Measurements from ENCODE around the gene E2F4. TPM values are rescaled to one million over a fixed set of nuclear protein-coding genes. Genes with fewer than 3 reads are reported as not detected.

Gene E2F4
- total RNA-seq, 1 donor from 2014 or later, result 51.2 TPM

DNA sequence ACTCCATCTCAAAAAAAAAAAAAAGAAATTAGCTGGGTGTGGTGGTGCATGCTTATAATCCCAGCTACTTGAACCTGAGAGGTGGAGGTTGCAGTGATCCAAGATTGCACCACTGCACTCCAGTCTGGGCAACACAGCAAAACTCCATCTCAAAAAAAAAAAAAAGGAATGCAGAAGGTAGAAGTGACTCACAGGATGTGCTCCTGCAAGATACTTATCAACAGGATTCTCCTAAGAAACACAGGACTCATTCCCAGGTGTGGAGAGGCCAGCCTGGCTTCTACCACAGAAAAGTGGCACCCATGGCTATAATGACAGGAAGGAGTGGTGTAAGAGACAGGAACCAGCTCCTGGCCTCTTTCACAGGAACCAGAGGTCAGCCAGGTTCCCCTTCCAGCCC lies 20.8 kb downstream of the E2F4 start:
- Histone ChIP-seq H3K36me3 (ENCODE audit: insufficient read depth, low read length) (no peaks in the 10 kb centered on the region), H3K79me2 (ENCODE audit: insufficient read depth, low read length) (no peaks in the 10 kb centered on the region), H3K27ac (ENCODE audit: low read depth, low read length) (no peak overlapping the region), H3K9ac (ENCODE audit: low read length) (no peak overlapping the region), H3K27me3 (ENCODE audit: insufficient read depth, low read length) (no peaks in the 10 kb centered on the region), H3K4me1 (ENCODE audit: insufficient read depth, low read length) (peaks cover 4% of the 10 kb centered on the region), H2AFZ (ENCODE audit: low read depth, low read length) (no peak overlapping the region), H3K9me3 (ENCODE audit: insufficient read depth, low read depth, low read length) (no peaks in the 10 kb centered on the region), H3K4me3 (ENCODE audit: insufficient read depth, low read depth, low read length) (no peak overlapping the region), H3K4me2 (ENCODE audit: low read length) (no peak overlapping the region), H4K20me1 (ENCODE audit: insufficient read depth, low read length) (no peaks in the 10 kb centered on the region)
- Mint-ChIP-seq H3K9me3 (ENCODE audit: unreplicated experiment) (no peaks in the 10 kb centered on the region), H3K27me3 (ENCODE audit: low read depth, unreplicated experiment) (peaks cover 21% of the 10 kb centered on the region), H3K36me3 (ENCODE audit: low read depth, unreplicated experiment) (peaks cover 30% of the 10 kb centered on the region), H3K4me1 (ENCODE audit: low read depth, unreplicated experiment) (peaks cover 2% of the 10 kb centered on the region), H3K27ac (ENCODE audit: unreplicated experiment) (no peak overlapping the region), H3K4me3 (ENCODE audit: unreplicated experiment) (no peak overlapping the region)
- TF ChIP-seq, protein P1, sequence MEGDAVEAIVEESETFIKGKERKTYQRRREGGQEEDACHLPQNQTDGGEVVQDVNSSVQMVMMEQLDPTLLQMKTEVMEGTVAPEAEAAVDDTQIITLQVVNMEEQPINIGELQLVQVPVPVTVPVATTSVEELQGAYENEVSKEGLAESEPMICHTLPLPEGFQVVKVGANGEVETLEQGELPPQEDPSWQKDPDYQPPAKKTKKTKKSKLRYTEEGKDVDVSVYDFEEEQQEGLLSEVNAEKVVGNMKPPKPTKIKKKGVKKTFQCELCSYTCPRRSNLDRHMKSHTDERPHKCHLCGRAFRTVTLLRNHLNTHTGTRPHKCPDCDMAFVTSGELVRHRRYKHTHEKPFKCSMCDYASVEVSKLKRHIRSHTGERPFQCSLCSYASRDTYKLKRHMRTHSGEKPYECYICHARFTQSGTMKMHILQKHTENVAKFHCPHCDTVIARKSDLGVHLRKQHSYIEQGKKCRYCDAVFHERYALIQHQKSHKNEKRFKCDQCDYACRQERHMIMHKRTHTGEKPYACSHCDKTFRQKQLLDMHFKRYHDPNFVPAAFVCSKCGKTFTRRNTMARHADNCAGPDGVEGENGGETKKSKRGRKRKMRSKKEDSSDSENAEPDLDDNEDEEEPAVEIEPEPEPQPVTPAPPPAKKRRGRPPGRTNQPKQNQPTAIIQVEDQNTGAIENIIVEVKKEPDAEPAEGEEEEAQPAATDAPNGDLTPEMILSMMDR (IDR thresholded peaks at IDR 0.05; ENCODE audit: insufficient read depth, low read depth, low read length), result no peak
- no peak for TF ChIP-seq EZH2 (IDR thresholded peaks at IDR 0.05; ENCODE audit: insufficient read depth, low read length)
- no peak for DNase-seq (ENCODE audit: low read depth)
- no peak for FAIRE-seq

DNA sequence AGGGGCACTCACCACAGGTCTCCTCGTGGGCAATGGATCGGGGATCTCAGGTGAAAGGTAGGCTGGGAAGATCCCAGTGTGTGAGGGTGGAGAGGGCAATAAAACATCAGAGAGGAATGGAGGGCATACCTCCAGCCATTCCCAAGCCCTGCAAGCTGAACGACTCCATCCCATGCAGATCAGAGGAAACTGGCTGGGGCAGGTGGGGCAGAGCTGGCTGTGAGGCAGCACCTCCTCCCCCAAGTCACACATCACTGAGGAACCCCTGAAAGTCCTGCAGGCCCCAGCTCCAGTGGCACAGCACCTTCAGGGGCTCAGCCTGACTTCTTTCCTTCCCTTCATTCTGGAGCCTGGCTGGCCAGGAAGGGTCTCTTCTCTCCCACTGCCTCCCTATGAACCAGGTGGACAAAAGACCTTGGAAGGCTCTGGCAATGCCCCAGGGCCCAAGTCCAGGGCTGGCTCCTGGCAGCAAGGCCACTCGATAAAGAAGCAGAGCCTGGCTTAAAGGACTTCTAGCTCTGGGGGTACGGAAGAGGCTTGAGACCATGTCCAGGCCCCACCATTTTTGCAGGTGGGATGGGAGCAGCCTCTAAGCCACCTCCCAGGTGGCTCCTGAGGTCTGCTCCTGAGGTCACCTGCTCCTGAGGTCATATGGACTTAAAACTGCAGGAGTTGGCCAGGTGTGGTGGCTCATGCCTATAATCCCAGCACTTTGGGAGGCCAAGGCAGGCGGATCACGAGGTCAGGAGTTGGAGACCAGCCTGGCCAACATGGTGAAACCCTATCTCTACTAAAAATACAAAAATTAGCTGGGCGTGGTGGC lies 21.5 kb downstream of the E2F4 start:
- Mint-ChIP-seq H3K4me1 (ENCODE audit: low read depth, unreplicated experiment) (peaks cover 2% of the 10 kb centered on the region), H3K27ac (ENCODE audit: unreplicated experiment) (no peak overlapping the region)
- H3K27ac ChIP-seq (ENCODE audit: low read depth, low read length), result no peak overlapping the region

DNA sequence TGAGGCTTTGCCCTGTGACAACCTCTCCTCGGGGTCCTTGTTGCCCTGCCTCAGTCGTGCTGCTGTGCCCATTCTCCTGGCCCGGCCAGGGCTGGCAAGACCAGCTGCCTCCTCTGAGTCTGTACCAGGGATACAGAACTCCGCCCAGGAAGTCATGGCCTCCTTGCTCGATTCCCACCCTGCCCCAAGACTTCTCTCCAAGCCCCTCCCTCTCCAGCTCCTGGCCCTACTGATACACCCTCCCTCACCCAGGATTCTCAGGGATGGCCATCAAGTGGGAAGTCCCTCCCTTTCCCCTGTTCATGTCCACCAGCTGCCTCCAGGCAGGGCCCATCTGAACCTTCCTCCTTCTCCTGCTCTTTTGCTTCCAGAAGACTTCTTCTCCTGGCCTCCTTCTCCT lies 23.8 kb downstream of the E2F4 start:
- Histone ChIP-seq H3K27ac (ENCODE audit: low read depth, low read length) (no peak overlapping the region), H3K9me3 (ENCODE audit: insufficient read depth, low read depth, low read length) (no peaks in the 10 kb centered on the region), H3K79me2 (ENCODE audit: insufficient read depth, low read length) (no peaks in the 10 kb centered on the region), H3K4me1 (ENCODE audit: insufficient read depth, low read length) (no peaks in the 10 kb centered on the region), H3K36me3 (ENCODE audit: insufficient read depth, low read length) (no peaks in the 10 kb centered on the region), H3K27me3 (ENCODE audit: insufficient read depth, low read length) (no peaks in the 10 kb centered on the region), H3K4me3 (ENCODE audit: insufficient read depth, low read depth, low read length) (no peak overlapping the region), H4K20me1 (ENCODE audit: insufficient read depth, low read length) (no peaks in the 10 kb centered on the region), H3K9ac (ENCODE audit: low read length) (no peak overlapping the region), H2AFZ (ENCODE audit: low read depth, low read length) (no peak overlapping the region), H3K4me2 (ENCODE audit: low read length) (no peak overlapping the region)
- no peak for FAIRE-seq
- H3K9me3 Mint-ChIP-seq (ENCODE audit: unreplicated experiment), result no peaks in the 10 kb centered on the region
- H3K27me3 Mint-ChIP-seq (ENCODE audit: low read depth, unreplicated experiment), result peaks cover 21% of the 10 kb centered on the region
- no peak overlapping the region for H3K4me3 Mint-ChIP-seq (ENCODE audit: unreplicated experiment)
- TF ChIP-seq EZH2 (IDR thresholded peaks at IDR 0.05; ENCODE audit: insufficient read depth, low read length), result no peak
- TF ChIP-seq, protein P1 (IDR thresholded peaks at IDR 0.05; ENCODE audit: insufficient read depth, low read depth, low read length), result no peak
- H3K4me1 Mint-ChIP-seq (ENCODE audit: low read depth, unreplicated experiment), result peaks cover 2% of the 10 kb centered on the region
- DNase-seq (ENCODE audit: low read depth), result no peak
- H3K36me3 Mint-ChIP-seq (ENCODE audit: low read depth, unreplicated experiment), result peaks cover 32% of the 10 kb centered on the region
- no peak overlapping the region for H3K27ac Mint-ChIP-seq (ENCODE audit: unreplicated experiment)

More for the DNA sequence above, 21.5 kb downstream of the E2F4 start:
- Histone ChIP-seq H2AFZ (ENCODE audit: low read depth, low read length) (no peak overlapping the region), H3K9ac (ENCODE audit: low read length) (no peak overlapping the region), H3K9me3 (ENCODE audit: insufficient read depth, low read depth, low read length) (no peaks in the 10 kb centered on the region), H3K4me2 (ENCODE audit: low read length) (no peak overlapping the region), H4K20me1 (ENCODE audit: insufficient read depth, low read length) (no peaks in the 10 kb centered on the region), H3K4me3 (ENCODE audit: insufficient read depth, low read depth, low read length) (no peak overlapping the region), H3K4me1 (ENCODE audit: insufficient read depth, low read length) (no peaks in the 10 kb centered on the region), H3K36me3 (ENCODE audit: insufficient read depth, low read length) (no peaks in the 10 kb centered on the region), H3K79me2 (ENCODE audit: insufficient read depth, low read length) (no peaks in the 10 kb centered on the region), H3K27me3 (ENCODE audit: insufficient read depth, low read length) (no peaks in the 10 kb centered on the region)
- Mint-ChIP-seq H3K36me3 (ENCODE audit: low read depth, unreplicated experiment) (peaks cover 32% of the 10 kb centered on the region), H3K9me3 (ENCODE audit: unreplicated experiment) (no peaks in the 10 kb centered on the region), H3K4me3 (ENCODE audit: unreplicated experiment) (no peak overlapping the region), H3K27me3 (ENCODE audit: low read depth, unreplicated experiment) (peaks cover 21% of the 10 kb centered on the region)
- TF ChIP-seq EZH2 (IDR thresholded peaks at IDR 0.05; ENCODE audit: insufficient read depth, low read length), result no peak
- FAIRE-seq, result no peak
- no peak for DNase-seq (ENCODE audit: low read depth)
